ENCODE results near the gene GUCY2D.
A peak's percentile ranks its signal among the peaks of the same experiment; 100 is the strongest.
"Not testable (repeated sequence)": the region's sequence is repeated elsewhere in the genome, so short reads cannot be mapped to it uniquely, and the experiment has no call there.

The GUCY2D gene

DNA sequence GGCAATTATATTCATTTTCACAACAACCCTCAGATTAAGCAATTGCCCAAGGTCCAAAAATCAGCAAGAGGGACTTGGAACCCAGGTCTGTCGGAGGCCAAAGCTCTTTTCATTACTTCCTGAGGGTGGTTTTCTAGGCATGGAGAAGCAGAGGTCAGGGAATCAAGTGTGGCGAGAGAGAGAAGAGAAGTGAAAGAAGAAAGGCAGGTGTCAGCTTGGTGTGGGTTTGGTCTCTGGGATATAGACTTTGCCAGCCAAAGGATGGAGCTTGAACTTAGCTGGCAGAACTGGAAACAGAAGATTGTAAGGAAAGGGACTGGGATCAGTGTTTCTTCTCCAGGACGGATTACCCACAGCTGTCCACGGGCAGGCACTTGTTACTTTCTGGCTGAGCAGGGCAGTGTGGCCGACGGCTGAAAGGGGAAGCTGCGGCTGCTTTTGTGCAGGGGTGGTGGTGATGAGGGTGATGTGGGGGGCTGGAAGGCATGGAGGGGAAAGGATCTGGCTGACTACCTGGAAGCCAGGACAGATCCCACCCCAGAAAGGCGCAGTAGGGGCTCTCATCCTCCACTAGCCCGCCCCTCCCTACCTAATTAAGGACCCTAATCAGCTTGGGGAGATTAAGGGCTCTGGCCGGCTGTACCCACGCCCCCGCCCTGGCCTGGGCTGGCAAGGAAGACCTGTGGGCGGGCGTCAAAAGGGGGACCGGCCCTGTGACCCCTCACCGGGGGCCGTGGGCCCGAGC is at the start of gene GUCY2D:
Gene GUCY2D, plus strand, starts transcription at position 640 of the 745 bp plus-strand sequence. CDS start 433 bp downstream, outside the sequence.
- H3K4me3 ChIP-seq (ENCODE audit: low read depth, low read length) = no peak within 1 kb of the TSS
- no peak within 1 kb of the TSS for H3K4me2 ChIP-seq (ENCODE audit: low read length)
- no peak within 1 kb of the TSS for H3K27ac ChIP-seq
- no peaks in the 10 kb centered on the region for H3K79me2 ChIP-seq
- no peaks in the 10 kb centered on the region for H3K36me3 ChIP-seq (ENCODE audit: control insufficient read depth, insufficient read depth, low read length)
- H3K9ac ChIP-seq = no peak within 1 kb of the TSS
- H3K27me3 ChIP-seq (ENCODE audit: control insufficient read depth, insufficient read depth, low read length) = peaks cover 4% of the 10 kb centered on the region
- TF ChIP-seq, protein P1, sequence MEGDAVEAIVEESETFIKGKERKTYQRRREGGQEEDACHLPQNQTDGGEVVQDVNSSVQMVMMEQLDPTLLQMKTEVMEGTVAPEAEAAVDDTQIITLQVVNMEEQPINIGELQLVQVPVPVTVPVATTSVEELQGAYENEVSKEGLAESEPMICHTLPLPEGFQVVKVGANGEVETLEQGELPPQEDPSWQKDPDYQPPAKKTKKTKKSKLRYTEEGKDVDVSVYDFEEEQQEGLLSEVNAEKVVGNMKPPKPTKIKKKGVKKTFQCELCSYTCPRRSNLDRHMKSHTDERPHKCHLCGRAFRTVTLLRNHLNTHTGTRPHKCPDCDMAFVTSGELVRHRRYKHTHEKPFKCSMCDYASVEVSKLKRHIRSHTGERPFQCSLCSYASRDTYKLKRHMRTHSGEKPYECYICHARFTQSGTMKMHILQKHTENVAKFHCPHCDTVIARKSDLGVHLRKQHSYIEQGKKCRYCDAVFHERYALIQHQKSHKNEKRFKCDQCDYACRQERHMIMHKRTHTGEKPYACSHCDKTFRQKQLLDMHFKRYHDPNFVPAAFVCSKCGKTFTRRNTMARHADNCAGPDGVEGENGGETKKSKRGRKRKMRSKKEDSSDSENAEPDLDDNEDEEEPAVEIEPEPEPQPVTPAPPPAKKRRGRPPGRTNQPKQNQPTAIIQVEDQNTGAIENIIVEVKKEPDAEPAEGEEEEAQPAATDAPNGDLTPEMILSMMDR (IDR thresholded peaks at IDR 0.05) = no peak
- H3K4me1 ChIP-seq = peaks cover 4% of the 10 kb centered on the region
- H3K9me3 ChIP-seq (ENCODE audit: control insufficient read depth, low read length) = no peaks in the 10 kb centered on the region
- H2AFZ ChIP-seq = peak within 1 kb of the TSS; percentile 61

DNA sequence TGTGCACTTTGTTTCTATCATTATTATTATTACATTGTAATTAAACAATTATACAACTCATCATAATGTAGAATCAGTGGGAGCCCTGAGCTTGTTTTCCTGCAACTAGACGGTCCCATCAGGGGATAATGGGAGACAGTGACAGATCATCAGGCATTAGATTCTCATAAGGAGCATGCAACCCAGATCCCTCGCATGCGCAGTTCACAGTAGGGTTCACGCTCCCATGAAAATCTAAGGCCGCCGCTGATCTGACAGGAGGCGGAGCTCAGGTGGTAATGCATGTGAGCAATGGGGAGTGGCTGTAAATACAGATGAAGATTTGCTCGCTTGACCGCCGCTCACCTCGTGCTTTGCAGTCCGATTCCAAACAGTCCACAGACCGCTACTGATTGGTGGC is 49.1 kb upstream of the GUCY2D start:
- H3K36me3 ChIP-seq (ENCODE audit: control insufficient read depth, insufficient read depth, low read length); H3K4me2 ChIP-seq (ENCODE audit: low read length); H3K9me3 ChIP-seq (ENCODE audit: control insufficient read depth, low read length); H3K79me2 ChIP-seq; H3K4me3 ChIP-seq (ENCODE audit: low read depth, low read length); H3K27me3 ChIP-seq (ENCODE audit: control insufficient read depth, insufficient read depth, low read length); H3K27ac ChIP-seq; H2AFZ ChIP-seq; H3K4me1 ChIP-seq; H3K9ac ChIP-seq: not testable (repeated sequence)

DNA sequence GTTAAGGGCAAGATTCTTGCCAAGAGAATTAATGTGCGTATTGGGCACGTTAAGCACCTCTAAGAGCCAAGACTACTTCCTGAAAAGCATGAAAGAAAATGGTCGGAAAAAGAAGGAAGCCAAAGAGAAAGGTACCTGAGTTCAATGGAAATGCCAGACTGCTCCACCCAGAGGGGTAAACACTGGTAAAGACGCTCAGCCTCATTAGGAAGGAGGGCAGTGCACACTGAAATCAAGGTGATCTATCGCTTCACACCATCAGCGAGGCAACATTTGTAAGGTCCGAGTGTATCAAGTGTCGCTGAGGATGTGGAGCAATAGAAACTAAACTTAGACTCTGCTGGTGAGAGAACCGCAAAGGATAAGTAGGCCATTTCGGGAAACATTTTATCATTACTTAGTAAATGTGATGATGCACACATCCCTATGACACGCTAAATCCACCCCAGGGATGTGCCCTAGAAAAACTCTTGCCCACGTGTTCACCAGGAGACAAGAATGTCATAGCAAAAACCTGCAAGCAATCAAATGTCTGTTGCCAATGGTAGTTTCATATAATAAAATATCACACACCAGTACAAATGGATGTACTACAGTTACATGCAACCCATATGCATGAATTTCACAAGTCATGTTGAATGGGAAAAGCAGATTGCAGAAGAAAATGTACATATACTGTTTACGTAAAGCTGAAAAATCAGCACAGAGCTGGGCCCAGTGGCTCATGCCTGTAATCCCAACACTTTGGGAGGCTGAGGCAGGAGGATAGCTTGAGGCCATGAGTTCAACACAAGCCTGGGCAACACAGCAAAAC is 46.8 kb upstream of the GUCY2D start:
- Histone ChIP-seq H3K9ac (no peak overlapping the region), H3K27ac (no peak overlapping the region), H3K27me3 (ENCODE audit: control insufficient read depth, insufficient read depth, low read length) (no peaks in the 10 kb centered on the region), H3K36me3 (ENCODE audit: control insufficient read depth, insufficient read depth, low read length) (no peaks in the 10 kb centered on the region), H3K4me1 (no peaks in the 10 kb centered on the region), H2AFZ (no peak overlapping the region), H3K79me2 (no peaks in the 10 kb centered on the region), H3K9me3 (ENCODE audit: control insufficient read depth, low read length) (no peaks in the 10 kb centered on the region), H3K4me3 (ENCODE audit: low read depth, low read length) (no peak overlapping the region), H3K4me2 (ENCODE audit: low read length) (no peak overlapping the region)
- TF ChIP-seq, protein P1 (IDR thresholded peaks at IDR 0.05) = no peak

DNA sequence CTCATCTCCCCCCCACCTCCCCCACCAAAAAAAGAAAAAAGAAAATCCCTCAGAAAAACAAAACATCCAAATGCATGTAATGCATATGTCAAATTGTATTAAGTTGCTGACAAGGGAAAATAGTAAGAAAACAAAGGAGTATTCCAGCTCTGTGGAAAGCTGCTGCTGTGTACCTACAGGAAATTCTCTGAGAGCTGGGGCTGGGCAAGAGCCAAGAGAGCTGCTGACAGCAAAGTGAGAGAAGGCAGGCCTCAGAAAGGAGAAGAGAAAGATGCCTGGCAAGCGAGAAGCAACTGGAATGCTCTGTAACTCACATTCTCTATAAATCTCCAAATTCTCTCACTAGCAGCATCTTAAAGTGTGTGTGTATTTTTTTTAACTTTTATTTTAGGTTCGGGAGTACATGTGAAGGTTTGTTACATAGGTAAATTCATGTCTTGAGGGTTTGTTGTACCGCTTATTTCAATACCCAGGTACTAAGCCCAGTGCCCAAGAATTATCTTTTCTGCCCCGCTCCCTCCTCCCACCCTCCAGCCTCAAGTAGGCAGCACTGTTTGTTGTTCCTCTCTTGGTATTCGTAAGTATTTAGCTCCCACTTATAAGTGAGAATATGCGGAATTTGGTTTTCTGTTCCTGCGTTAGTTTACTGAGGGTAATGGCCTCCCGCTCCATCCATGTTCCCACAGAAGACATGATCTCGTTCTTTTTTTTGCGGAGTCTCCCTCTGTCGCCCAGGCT is 46.0 kb upstream of the GUCY2D start:
- Histone ChIP-seq H3K9me3 (ENCODE audit: control insufficient read depth, low read length) (no peaks in the 10 kb centered on the region), H3K27me3 (ENCODE audit: control insufficient read depth, insufficient read depth, low read length) (no peaks in the 10 kb centered on the region), H3K4me2 (ENCODE audit: low read length) (no peak overlapping the region), H3K36me3 (ENCODE audit: control insufficient read depth, insufficient read depth, low read length) (no peaks in the 10 kb centered on the region), H3K4me1 (no peaks in the 10 kb centered on the region), H2AFZ (no peak overlapping the region), H3K4me3 (ENCODE audit: low read depth, low read length) (no peak overlapping the region), H3K27ac (no peak overlapping the region), H3K79me2 (no peaks in the 10 kb centered on the region), H3K9ac (no peak overlapping the region)
- TF ChIP-seq, protein P1 (IDR thresholded peaks at IDR 0.05) = no peak

Measured in parathyroid adenoma (tissue), 2 donors.